HL-60 (cell line): ENCODE results near the gene SIPA1L3.

Experiments used
- GABPA ChIP-seq: IDR thresholded peaks from 2 replicates; pipeline ENCODE4 v1.6.1; 2012; ENCODE audit warnings: low read depth
- POLR2AphosphoS5 ChIP-seq: IDR thresholded peaks from 2 replicates; pipeline ENCODE4 v1.6.1; 2012; ENCODE audit warnings: low read depth
- SPI1 ChIP-seq: IDR thresholded peaks from 2 replicates; pipeline ENCODE4 v1.6.1; 2012; ENCODE audit warnings: low read depth, mild to moderate bottlenecking, borderline replicate concordance
- TF ChIP-seq, protein P1 (sequence below): IDR thresholded peaks from one replicate; pipeline ENCODE4 v1.5.1; 2011; ENCODE audit warnings: low read length, control low read depth, inconsistent platforms; ENCODE audit not compliant: insufficient read depth
- TF ChIP-seq, protein P2 (sequence below): IDR thresholded peaks from 2 replicates; pipeline ENCODE4 v1.6.1; 2012; ENCODE audit warnings: low read depth; ENCODE audit not compliant: insufficient replicate concordance

DNA sequence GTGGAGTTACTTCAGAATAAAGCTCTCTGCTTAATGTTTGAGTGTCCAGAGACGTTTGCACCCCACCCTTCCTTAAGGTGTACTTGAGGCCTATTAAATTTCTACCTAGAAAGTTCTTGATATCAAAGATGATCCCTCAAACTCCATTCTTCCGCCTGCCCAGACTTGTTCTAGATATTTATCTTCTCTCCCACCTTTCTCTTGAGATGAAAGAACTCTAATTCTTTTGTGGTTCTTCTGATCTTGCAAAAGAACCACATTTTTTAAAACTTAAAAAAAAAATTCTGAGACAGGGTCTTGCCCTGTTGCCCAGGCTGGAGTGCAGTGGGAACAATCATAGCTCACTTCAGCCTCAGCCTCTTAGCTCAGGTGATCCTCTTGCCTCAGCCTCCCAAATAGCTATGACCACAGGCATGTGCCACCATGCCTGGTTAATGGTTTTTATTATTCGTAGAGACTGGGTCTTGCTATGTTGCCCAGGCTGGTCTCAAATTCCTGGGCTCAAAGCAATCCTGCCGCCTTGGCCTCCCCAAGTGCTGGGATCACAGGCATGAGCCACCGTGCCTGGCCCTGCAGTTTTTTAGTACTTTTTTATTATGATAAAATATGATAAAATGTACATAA is 94.3 kb downstream of the SIPA1L3 start:
- TF ChIP-seq, protein P1, sequence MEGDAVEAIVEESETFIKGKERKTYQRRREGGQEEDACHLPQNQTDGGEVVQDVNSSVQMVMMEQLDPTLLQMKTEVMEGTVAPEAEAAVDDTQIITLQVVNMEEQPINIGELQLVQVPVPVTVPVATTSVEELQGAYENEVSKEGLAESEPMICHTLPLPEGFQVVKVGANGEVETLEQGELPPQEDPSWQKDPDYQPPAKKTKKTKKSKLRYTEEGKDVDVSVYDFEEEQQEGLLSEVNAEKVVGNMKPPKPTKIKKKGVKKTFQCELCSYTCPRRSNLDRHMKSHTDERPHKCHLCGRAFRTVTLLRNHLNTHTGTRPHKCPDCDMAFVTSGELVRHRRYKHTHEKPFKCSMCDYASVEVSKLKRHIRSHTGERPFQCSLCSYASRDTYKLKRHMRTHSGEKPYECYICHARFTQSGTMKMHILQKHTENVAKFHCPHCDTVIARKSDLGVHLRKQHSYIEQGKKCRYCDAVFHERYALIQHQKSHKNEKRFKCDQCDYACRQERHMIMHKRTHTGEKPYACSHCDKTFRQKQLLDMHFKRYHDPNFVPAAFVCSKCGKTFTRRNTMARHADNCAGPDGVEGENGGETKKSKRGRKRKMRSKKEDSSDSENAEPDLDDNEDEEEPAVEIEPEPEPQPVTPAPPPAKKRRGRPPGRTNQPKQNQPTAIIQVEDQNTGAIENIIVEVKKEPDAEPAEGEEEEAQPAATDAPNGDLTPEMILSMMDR: no peak
- TF ChIP-seq POLR2AphosphoS5: no peak
- TF ChIP-seq, protein P2, sequence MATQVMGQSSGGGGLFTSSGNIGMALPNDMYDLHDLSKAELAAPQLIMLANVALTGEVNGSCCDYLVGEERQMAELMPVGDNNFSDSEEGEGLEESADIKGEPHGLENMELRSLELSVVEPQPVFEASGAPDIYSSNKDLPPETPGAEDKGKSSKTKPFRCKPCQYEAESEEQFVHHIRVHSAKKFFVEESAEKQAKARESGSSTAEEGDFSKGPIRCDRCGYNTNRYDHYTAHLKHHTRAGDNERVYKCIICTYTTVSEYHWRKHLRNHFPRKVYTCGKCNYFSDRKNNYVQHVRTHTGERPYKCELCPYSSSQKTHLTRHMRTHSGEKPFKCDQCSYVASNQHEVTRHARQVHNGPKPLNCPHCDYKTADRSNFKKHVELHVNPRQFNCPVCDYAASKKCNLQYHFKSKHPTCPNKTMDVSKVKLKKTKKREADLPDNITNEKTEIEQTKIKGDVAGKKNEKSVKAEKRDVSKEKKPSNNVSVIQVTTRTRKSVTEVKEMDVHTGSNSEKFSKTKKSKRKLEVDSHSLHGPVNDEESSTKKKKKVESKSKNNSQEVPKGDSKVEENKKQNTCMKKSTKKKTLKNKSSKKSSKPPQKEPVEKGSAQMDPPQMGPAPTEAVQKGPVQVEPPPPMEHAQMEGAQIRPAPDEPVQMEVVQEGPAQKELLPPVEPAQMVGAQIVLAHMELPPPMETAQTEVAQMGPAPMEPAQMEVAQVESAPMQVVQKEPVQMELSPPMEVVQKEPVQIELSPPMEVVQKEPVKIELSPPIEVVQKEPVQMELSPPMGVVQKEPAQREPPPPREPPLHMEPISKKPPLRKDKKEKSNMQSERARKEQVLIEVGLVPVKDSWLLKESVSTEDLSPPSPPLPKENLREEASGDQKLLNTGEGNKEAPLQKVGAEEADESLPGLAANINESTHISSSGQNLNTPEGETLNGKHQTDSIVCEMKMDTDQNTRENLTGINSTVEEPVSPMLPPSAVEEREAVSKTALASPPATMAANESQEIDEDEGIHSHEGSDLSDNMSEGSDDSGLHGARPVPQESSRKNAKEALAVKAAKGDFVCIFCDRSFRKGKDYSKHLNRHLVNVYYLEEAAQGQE: no peak
- TF ChIP-seq SPI1: no peak
- TF ChIP-seq GABPA: no peak
